IMR-90 (cell line): ENCODE results near the gene CNOT3. TPM values are rescaled to one million over a fixed set of nuclear protein-coding genes. Genes with fewer than 3 reads are reported as not detected.

Experiments
- ATAC-seq: fragments of 200-7000 bp; cut with Tn5 transposase; 2 replicates; pipeline ENCODE4 v1.9.1; 2020; ENCODE audit warnings: low read depth, mild to moderate bottlenecking, moderate library complexity
- BruUV-seq: library from RNA; stranded (reverse); fragments of 400-500 nt; replicated peaks from 2 replicates; lab custom pipeline; 2021; lab: Mats Ljungman, UMichigan
- CTCF ChIA-PET: fragments of 300-600 bp; formaldehyde crosslinking; extraction: SDS; loops from one replicate; lab custom pipeline; 2021; ENCODE audit warnings: antibody characterized with exemption; lab: Yijun Ruan, JAX
- POLR2A ChIA-PET: fragments of 300-600 bp; sonication (Branson Sonifier 250); formaldehyde crosslinking; loops from one replicate; lab custom pipeline; 2022; ENCODE audit warnings: antibody characterized with exemption; ENCODE audit not compliant: unreplicated experiment; lab: Charles Lee
- DNase-seq: peaks from one replicate; pipeline ENCODE4 v3.0.0; 2013
- H2AFZ ChIP-seq: replicated peaks from 2 replicates; pipeline ENCODE3; 2013; ENCODE audit warnings: low read length, mild to moderate bottlenecking; ENCODE audit not compliant: poor library complexity
- H2AK5ac ChIP-seq: 2 replicates; pipeline ENCODE4 v1.6.1; 2013; ENCODE audit warnings: low read depth, low read length, inconsistent platforms
- H2AK9ac ChIP-seq: replicated peaks from 2 replicates; pipeline ENCODE3; 2013; ENCODE audit warnings: mild to moderate bottlenecking, low read depth, low read length, moderate library complexity; ENCODE audit not compliant: poor library complexity
- H2BK120ac ChIP-seq: 2 replicates; pipeline ENCODE4 v1.6.1; 2013; ENCODE audit warnings: low read depth, low read length, inconsistent platforms
- H2BK15ac ChIP-seq: 3 replicates; pipeline ENCODE4 v1.6.1; 2013; ENCODE audit warnings: low read depth, low read length, inconsistent platforms
- H2BK20ac ChIP-seq: 2 replicates; pipeline ENCODE4 v1.6.1; 2013; ENCODE audit warnings: low read depth, mild to moderate bottlenecking, inconsistent platforms, low read length, moderate library complexity
- H2BK5ac ChIP-seq: 2 replicates; pipeline ENCODE4 v1.6.1; 2013; ENCODE audit warnings: mild to moderate bottlenecking, low read depth, low read length, inconsistent platforms; ENCODE audit not compliant: poor library complexity, severe bottlenecking
- H3K14ac ChIP-seq: replicated peaks from 2 replicates; pipeline ENCODE4 v1.6.1; 2013; ENCODE audit warnings: low read depth, low read length, inconsistent platforms
- H3K18ac ChIP-seq: 2 replicates; pipeline ENCODE4 v1.6.1; 2013; ENCODE audit warnings: low read depth, low read length, control low read depth
- H3K23ac ChIP-seq: 2 replicates; pipeline ENCODE4 v1.6.1; 2013; ENCODE audit warnings: low read depth, low read length, inconsistent platforms
- H3K27ac ChIP-seq: 2 replicates; pipeline ENCODE4 v1.5.1; 2013; ENCODE audit warnings: mild to moderate bottlenecking, control low read depth, low read length; ENCODE audit not compliant: insufficient read depth
- H3K27me3 ChIP-seq: 2 replicates; pipeline ENCODE4 v1.6.1; 2013; ENCODE audit warnings: low read length; ENCODE audit not compliant: control insufficient read depth, insufficient read depth
- H3K36me3 ChIP-seq: 2 replicates; pipeline ENCODE4 v1.6.1; 2013; ENCODE audit warnings: low read length, mixed read lengths; ENCODE audit not compliant: control insufficient read depth, insufficient read depth
- H3K4ac ChIP-seq: 2 replicates; pipeline ENCODE4 v1.6.1; 2013; ENCODE audit warnings: low read depth, low read length, inconsistent platforms
- H3K4me1 ChIP-seq: 2 replicates; pipeline ENCODE4 v1.6.1; 2013; ENCODE audit warnings: low read length, mixed read lengths; ENCODE audit not compliant: control insufficient read depth, insufficient read depth
- H3K4me2 ChIP-seq: 2 replicates; pipeline ENCODE4 v1.6.1; 2013; ENCODE audit warnings: low read depth, mild to moderate bottlenecking, control low read depth, low read length, moderate library complexity
- H3K4me3 ChIP-seq: 2 replicates; pipeline ENCODE4 v1.5.1; 2013; ENCODE audit warnings: low read depth, mild to moderate bottlenecking, control low read depth, low read length, moderate library complexity; ENCODE audit not compliant: insufficient read depth
- H3K56ac ChIP-seq: 2 replicates; pipeline ENCODE4 v1.6.1; 2013; ENCODE audit warnings: low read length, inconsistent platforms; ENCODE audit not compliant: insufficient read depth; ENCODE audit errors: extremely low read depth
- H3K79me1 ChIP-seq, 2 experiments: 2 replicates each; pipeline ENCODE4 v1.6.1; 2013; ENCODE audit warnings: low read length in 2 of 2, inconsistent platforms in 1 of 2, low read depth in 1 of 2
- H3K9ac ChIP-seq: 2 replicates; pipeline ENCODE4 v1.6.1; 2013; ENCODE audit warnings: low read depth, low read length, control low read depth
- H3K9me1 ChIP-seq: 2 replicates; pipeline ENCODE4 v1.6.1; 2013; ENCODE audit warnings: low read length, inconsistent platforms; ENCODE audit not compliant: insufficient read depth
- H3K9me3 ChIP-seq: 2 replicates; pipeline ENCODE4 v1.6.1; 2013; ENCODE audit warnings: low read length; ENCODE audit not compliant: control insufficient read depth, insufficient read depth
- H4K20me1 ChIP-seq: 2 replicates; pipeline ENCODE4 v1.6.1; 2013; ENCODE audit warnings: low read length, inconsistent platforms; ENCODE audit not compliant: insufficient read depth
- H4K5ac ChIP-seq: 2 replicates; pipeline ENCODE4 v1.6.1; 2013; ENCODE audit warnings: mild to moderate bottlenecking, low read depth, low read length, control low read depth
- H4K8ac ChIP-seq, 2 experiments: 2 replicates each; pipeline ENCODE4 v1.6.1; 2013; ENCODE audit warnings: low read depth in 2 of 2, low read length in 2 of 2, control low read depth in 1 of 2, inconsistent platforms in 1 of 2
- H4K91ac ChIP-seq: 2 replicates; pipeline ENCODE4 v1.6.1; 2013; ENCODE audit warnings: low read depth, low read length, inconsistent platforms; ENCODE audit not compliant: insufficient read depth
- BHLHE40 ChIP-seq: fragments of 150-350 bp; IDR thresholded peaks from 2 replicates; pipeline ENCODE4 v1.6.1; 2016; ENCODE audit warnings: mild to moderate bottlenecking, low read depth, low read length
- CEBPB ChIP-seq: IDR thresholded peaks from 2 replicates; pipeline ENCODE4 v1.6.1; 2012; ENCODE audit warnings: low read depth, low read length, improper control_type of control experiment
- FOS ChIP-seq: fragments of 150-350 bp; IDR thresholded peaks from 2 replicates; pipeline ENCODE4 v1.6.1; 2016; ENCODE audit warnings: low read depth, low read length
- MAZ ChIP-seq: IDR thresholded peaks from 2 replicates; pipeline ENCODE4 v1.6.1; 2012; ENCODE audit warnings: low read depth, mild to moderate bottlenecking, low read length, improper control_type of control experiment, moderate library complexity, borderline replicate concordance
- MXI1 ChIP-seq: IDR thresholded peaks from 2 replicates; pipeline ENCODE4 v1.6.1; 2012; ENCODE audit warnings: low read depth, mild to moderate bottlenecking, low read length, moderate library complexity, borderline replicate concordance
- NFE2L2 ChIP-seq: fragments of 150-350 bp; IDR thresholded peaks from 2 replicates; pipeline ENCODE4 v1.6.1; 2016; ENCODE audit warnings: low read depth, mild to moderate bottlenecking, low read length
- POLR2A ChIP-seq: IDR thresholded peaks from 2 replicates; pipeline ENCODE4 v1.6.1; 2012; ENCODE audit warnings: mild to moderate bottlenecking, low read depth, low read length
- RAD21 ChIP-seq: IDR thresholded peaks from 2 replicates; pipeline ENCODE4 v1.6.1; 2012; ENCODE audit warnings: low read length, improper control_type of control experiment
- RCOR1 ChIP-seq: IDR thresholded peaks from 2 replicates; pipeline ENCODE4 v1.6.1; 2012; ENCODE audit warnings: mild to moderate bottlenecking, low read length, improper control_type of control experiment; ENCODE audit not compliant: insufficient replicate concordance
- RFX5 ChIP-seq: IDR thresholded peaks from 2 replicates; pipeline ENCODE4 v1.8.0; 2012; ENCODE audit warnings: low read depth, mild to moderate bottlenecking, low read length, moderate library complexity
- SMC3 ChIP-seq: fragments of 150-350 bp; IDR thresholded peaks from 2 replicates; pipeline ENCODE4 v1.6.1; 2016; ENCODE audit warnings: low read depth, mild to moderate bottlenecking, antibody characterized with exemption, low read length, moderate library complexity
- WGBS, 2 experiments: methylation state at CpG; one replicate each; pipeline versions ENCODE4 v1.1.5 to v1.1.7; 2013; ENCODE audit warnings: missing lambda C conversion rate in 2 of 2; ENCODE audit not compliant: insufficient read length in 1 of 2; ENCODE audit errors: extremely low coverage in 2 of 2; 5-methylcytosine and 5-hydroxymethylcytosine counted together
- dilution Hi-C: fragments of 300-500 bp; cut with HindIII; formaldehyde crosslinking; loops from one replicate; pipeline ENCODE4 v1.14.3; 2018; ENCODE audit warnings: low sequenced_read_pairs; ENCODE audit not compliant: unreplicated experiment
- in situ Hi-C: fragments of 300-500 bp; cut with MboI; formaldehyde crosslinking; loops from 3 replicates; pipeline ENCODE4 v1.14.3; 2019; ENCODE audit warnings: low sequenced_read_pairs, inconsistent platforms, mixed read lengths
- intact Hi-C: fragments of 100-400 bp; cut with micrococcal nuclease; formaldehyde crosslinking; loops from 2 replicates; pipeline ENCODE4 v1.10.0; 2022
- polyA plus RNA-seq, 3 experiments: library from polyadenylated mRNA; depleted of rRNA; stranded (reverse); fragments of >200 nt; gene quantifications; 2 replicates each; pipeline ENCODE4 v1.2.3, GENCODE V29; 2012; ENCODE audit warnings: low replicate concordance in 1 of 3
- total RNA-seq: library from RNA; depleted of rRNA; stranded (reverse); fragments of >200 nt; gene quantifications from 2 replicates; pipeline ENCODE4 v1.2.3, GENCODE V29; 2012

CNOT3 gene
- total and polyA plus RNA-seq, 2 of the 4 experiments (the other 2 are of a cell fraction) = 5.4 to 26.7 TPM

DNA sequence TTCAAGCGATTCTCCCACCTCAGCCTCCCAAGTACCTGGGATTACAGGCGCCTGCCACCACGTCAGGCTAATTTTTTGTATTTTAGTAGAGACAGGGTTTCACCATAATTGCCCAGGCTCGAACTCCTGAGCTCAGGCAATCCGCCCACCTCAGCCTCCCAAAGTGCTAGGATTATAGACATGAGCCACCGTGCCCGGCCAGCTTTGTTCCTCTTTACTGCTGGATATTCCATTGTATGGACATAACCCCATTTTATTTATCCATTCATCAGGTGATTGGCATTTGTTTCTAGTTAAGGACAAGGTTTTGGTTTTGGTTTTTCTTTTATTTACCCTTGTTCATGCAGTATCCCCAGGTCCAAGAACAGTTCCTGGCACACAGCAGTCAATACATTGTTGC lies 59.0 kb downstream of the CNOT3 start:
- Histone ChIP-seq H3K4me1 (peaks cover 3% of the 10 kb centered on the region; the same call in 1 of the 2 replicates), H3K27me3 (no peaks in the 10 kb centered on the region), H2BK5ac (no peak overlapping the region), H2AFZ (no peak overlapping the region), H3K9me3 (no peaks in the 10 kb centered on the region), H2BK120ac (no peak overlapping the region), H3K4me2 (no peak overlapping the region), H3K14ac (no peak overlapping the region), H3K56ac (no peak overlapping the region), H3K79me1 (peaks cover 16 to 33% of the 10 kb centered on the region in 2 experiments), H3K4ac (no peak overlapping the region), H3K9me1 (no peaks in the 10 kb centered on the region), H2BK20ac (no peak overlapping the region), H2AK9ac (no peak overlapping the region), H3K27ac (no peak overlapping the region), H2AK5ac (no peak overlapping the region), H3K23ac (no peak overlapping the region), H4K91ac (no peak overlapping the region), H3K18ac (no peak overlapping the region), H2BK15ac (no peak overlapping the region), H3K9ac (no peak overlapping the region), H4K5ac (no peak overlapping the region), H3K4me3 (no peak overlapping the region), H4K8ac (no peak overlapping the region), H4K20me1 (peaks cover 8% of the 10 kb centered on the region), H3K36me3 (peaks cover 9% of the 10 kb centered on the region)
- dilution Hi-C loops (no loop called here), in situ Hi-C loops (no loop called here), intact Hi-C loops (no loop called here)
- DNase-seq (no peak), ATAC-seq (no peak)
- no peak for TF ChIP-seq FOS
- TF ChIP-seq RFX5 = no peak
- no peak for TF ChIP-seq MXI1
- no peak for TF ChIP-seq SMC3
- no peak for TF ChIP-seq RAD21
- no peak for TF ChIP-seq CEBPB
- TF ChIP-seq MAZ = no peak
- no peak for TF ChIP-seq NFE2L2
- no peak for TF ChIP-seq BHLHE40
- TF ChIP-seq RCOR1 = no peak
- no peak for TF ChIP-seq POLR2A
- 100% methylated on average over 2 of the region's 7 CpGs; no CpG with 5 or more reads in 1 of the 2 experiments for WGBS, 2 experiments
- ChIA-PET POLR2A (no interaction called here), CTCF (no interaction called here)
- no TSS peak for BruUV-seq
